A549 (cell line): ENCODE results near the gene GALNT4. TPM values are rescaled to one million over a fixed set of nuclear protein-coding genes. Genes with fewer than 3 reads are reported as not detected.

Source experiments
- ATAC-seq, 2 experiments: fragments of 200-7000 bp in 1 of 2; fragments of >200 bp in 1 of 2; cut with Nextera tagmentation in 1 of 2; cut with Tn5 transposase in 1 of 2; 3 replicates each; pipeline versions ENCODE4 v1.8.0 to v1.9.1; 2018 to 2020; ENCODE audit warnings: mild to moderate bottlenecking in 1 of 2, moderate library complexity in 1 of 2
- CTCF ChIA-PET: fragments of 300-600 bp; sonication (Branson Sonifier 250); formaldehyde crosslinking; extraction: SDS; loops from one replicate; lab custom pipeline; 2021; ENCODE audit warnings: antibody characterized with exemption, inconsistent platforms; lab: Yijun Ruan, JAX
- POLR2A ChIA-PET: fragments of 350-600 bp; formaldehyde crosslinking; extraction: SDS; loops from one replicate; lab custom pipeline; 2021; ENCODE audit warnings: antibody characterized with exemption, inconsistent platforms; lab: Yijun Ruan, JAX
- DNase-seq, 2 experiments: peaks; one replicate each; pipeline versions ENCODE4 v3.0.0 to v3.0.0-alpha.2; 2011 to 2016; ENCODE audit warnings: low read depth in 1 of 2, low spot score in 1 of 2
- FAIRE-seq: peaks from 2 replicates; lab custom pipeline; 2011; peaks lifted over from hg19 to GRCh38; lab: Jason Lieb, UNC
- H3K27ac ChIP-seq, 2 experiments: fragments of >200 bp; sonication (Bioruptor Twin); formaldehyde crosslinking; 3 replicates each; pipeline ENCODE4 v1.5.1; 2016 to 2017
- H3K4me1 ChIP-seq: fragments of >200 bp; sonication (Bioruptor Twin); formaldehyde crosslinking; 3 replicates; pipeline ENCODE4 v1.6.1; 2016
- H3K4me2 ChIP-seq: fragments of >200 bp; sonication (Bioruptor Twin); formaldehyde crosslinking; 3 replicates; pipeline ENCODE4 v1.6.1; 2016
- H3K4me3 ChIP-seq: fragments of >200 bp; sonication (Bioruptor Twin); formaldehyde crosslinking; 3 replicates; pipeline ENCODE4 v1.5.1; 2016
- H3K9me3 ChIP-seq: fragments of >200 bp; sonication (Bioruptor Twin); formaldehyde crosslinking; 3 replicates; pipeline ENCODE4 v1.6.1; 2016
- BCL3 ChIP-seq: fragments of >200 bp; sonication (Bioruptor Twin); formaldehyde crosslinking; IDR thresholded peaks from 3 replicates; pipeline ENCODE4 v1.6.1; 2016
- CBX2 ChIP-seq: fragments of 200-600 bp; sonication (generic); IDR thresholded peaks from 2 replicates; pipeline ENCODE4 v1.6.1; 2016; ENCODE audit warnings: low read depth, mild to moderate bottlenecking, borderline replicate concordance
- E2F6 ChIP-seq: IDR thresholded peaks from 2 replicates; pipeline ENCODE4 v1.6.1; 2012; ENCODE audit warnings: low read depth, borderline replicate concordance
- EHF ChIP-seq: fragments of 250-450 bp; sonication (Bioruptor Pico); IDR thresholded peaks from 2 replicates; pipeline ENCODE4 v1.5.0; 2020; ENCODE audit warnings: mild to moderate bottlenecking
- EHMT2 ChIP-seq: fragments of 200-600 bp; sonication (generic); IDR thresholded peaks from 2 replicates; pipeline ENCODE4 v1.6.1; 2016; ENCODE audit warnings: antibody characterized with exemption, low read depth, mild to moderate bottlenecking, moderate library complexity
- ELK1 ChIP-seq: fragments of 150-350 bp; IDR thresholded peaks from 2 replicates; pipeline ENCODE4 v1.6.1; 2014; ENCODE audit warnings: low read depth, mild to moderate bottlenecking, low read length
- FOXS1 ChIP-seq: fragments of 250-450 bp; sonication (Bioruptor Pico); IDR thresholded peaks from 2 replicates; pipeline ENCODE4 v1.5.0; 2020; ENCODE audit warnings: mild to moderate bottlenecking, moderate library complexity
- HDAC2 ChIP-seq: fragments of 200-600 bp; sonication (generic); IDR thresholded peaks from 2 replicates; pipeline ENCODE4 v1.6.1; 2016
- HOXA7 ChIP-seq: fragments of 250-450 bp; sonication (Bioruptor Pico); IDR thresholded peaks from 2 replicates; pipeline ENCODE4 v1.5.0; 2020; ENCODE audit warnings: mild to moderate bottlenecking, moderate library complexity
- JUNB ChIP-seq: fragments of >200 bp; sonication (Bioruptor Twin); formaldehyde crosslinking; IDR thresholded peaks from 2 replicates; pipeline ENCODE4 v1.6.1; 2016
- KDM5A ChIP-seq: fragments of 200-600 bp; sonication (generic); IDR thresholded peaks from 2 replicates; pipeline ENCODE4 v1.6.1; 2016; ENCODE audit warnings: antibody characterized with exemption, mild to moderate bottlenecking
- POLR2AphosphoS2 ChIP-seq: conservative IDR thresholded peaks from 2 replicates; pipeline ENCODE4 v1.6.1; 2012; ENCODE audit warnings: low read length, improper control_type of control experiment, inconsistent platforms
- RCOR1 ChIP-seq: fragments of 150-350 bp; IDR thresholded peaks from 2 replicates; pipeline ENCODE4 v1.6.1; 2014; ENCODE audit warnings: antibody characterized with exemption, low read length, low read depth
- REST ChIP-seq: fragments of 200-600 bp; sonication (generic); IDR thresholded peaks from 2 replicates; pipeline ENCODE4 v1.6.1; 2016; ENCODE audit warnings: antibody characterized with exemption, mild to moderate bottlenecking, moderate library complexity
- RFX5 ChIP-seq: fragments of 450-650 bp; IDR thresholded peaks from 2 replicates; pipeline ENCODE4 v1.7.1; 2014; ENCODE audit warnings: antibody characterized with exemption, mild to moderate bottlenecking, moderate library complexity
- RNF2 ChIP-seq: fragments of 200-600 bp; sonication (generic); IDR thresholded peaks from 2 replicates; pipeline ENCODE4 v1.6.1; 2016; ENCODE audit warnings: low read depth, mild to moderate bottlenecking, antibody characterized with exemption, moderate library complexity, borderline replicate concordance
- SMC3 ChIP-seq: fragments of >200 bp; sonication (Bioruptor Twin); formaldehyde crosslinking; IDR thresholded peaks from 3 replicates; pipeline ENCODE4 v1.6.1; 2018; ENCODE audit warnings: inconsistent platforms
- SREBF2 ChIP-seq: fragments of 450-650 bp; IDR thresholded peaks from 2 replicates; pipeline ENCODE4 v1.6.1; 2014; ENCODE audit warnings: mild to moderate bottlenecking, moderate library complexity
- WGBS: methylation state at CpG from one replicate; pipeline ENCODE4 v1.1.6; 2017; ENCODE audit errors: missing lambda C conversion rate; 5-methylcytosine and 5-hydroxymethylcytosine counted together
- polyA plus RNA-seq, 4 experiments: library from polyadenylated mRNA; depleted of rRNA in 3 of 4; stranded (reverse); fragments of >200 nt; fragmentation: RNase III in 1 of 4; extraction: RNeasy Plus Mini Kit Qiagen cat#74134 plus additional on column Dnase treatment in 1 of 4; gene quantifications; 2 replicates in 3 of 4; 3 replicates in 1 of 4; pipeline ENCODE4 v1.2.3, GENCODE V29; 2011 to 2017
- TF ChIP-seq, protein P1 (sequence below): fragments of >200 bp; sonication (Bioruptor Twin); formaldehyde crosslinking; IDR thresholded peaks from 3 replicates; pipeline ENCODE4 v1.5.1; 2016
- TF ChIP-seq, protein P2 (sequence below): fragments of >200 bp; sonication (Bioruptor Twin); formaldehyde crosslinking; IDR thresholded peaks from 2 replicates; pipeline ENCODE4 v1.6.1; 2016
- TF ChIP-seq, protein P3 (sequence below): fragments of 250-450 bp; sonication (Bioruptor Pico); IDR thresholded peaks from 2 replicates; pipeline ENCODE4 v1.5.0; 2020; ENCODE audit warnings: low read depth, mild to moderate bottlenecking, moderate library complexity

Gene GALNT4
- polyA plus RNA-seq, 2 of the 4 experiments (the other 2 are of a cell fraction): 5.9 to 14.3 TPM

GRCh38 chr12:89539426-89540223, 15.0 kb upstream of the GALNT4 start:
- CTCF ChIA-PET: interaction anchor here (0.6 to 1.5 kb wide), 8 partner anchors 10 to 1329 kb away, joined by 3 to 5 read pairs (median 3); partner anchors contain the start of gene GALNT4
- POLR2A ChIA-PET: no interaction called here
- TF ChIP-seq EHF (CRISPR knock-in tag): no peak
- TF ChIP-seq HDAC2: no peak
- no peak for TF ChIP-seq SREBF2
- TF ChIP-seq KDM5A: no peak
- TF ChIP-seq EHMT2: no peak
- TF ChIP-seq ELK1: no peak

DNA sequence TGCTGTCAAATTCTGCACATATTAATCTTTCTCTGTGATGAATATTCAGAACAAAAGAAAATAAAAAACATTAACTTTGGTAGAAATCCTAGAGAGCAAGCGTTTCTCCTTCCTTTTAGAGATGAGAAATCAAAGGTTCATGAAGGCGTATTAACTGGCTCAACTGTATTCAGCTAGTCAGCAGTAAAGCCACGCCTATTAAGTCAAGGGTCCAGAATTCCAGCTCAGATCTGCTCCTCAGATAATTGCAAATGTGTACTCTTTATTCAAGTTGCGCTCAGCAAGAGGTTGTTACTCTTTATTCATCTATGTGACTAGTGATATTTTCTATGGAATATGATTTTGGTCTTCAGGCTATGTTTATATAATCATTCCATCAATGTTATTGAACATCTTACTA, 14.3 kb upstream of the GALNT4 start:
- ATAC-seq: no peak
- H3K4me3 ChIP-seq: no peak overlapping the region
- ChIA-PET CTCF (interaction anchor here (0.8 to 1.5 kb wide), 6 partner anchors 10 to 1315 kb away, joined by 3 to 5 read pairs (median 3); partner anchors contain the start of gene GALNT4), POLR2A (no interaction called here)
- H3K4me1 ChIP-seq: peaks cover 10% of the 10 kb centered on the region
- WGBS: 73% methylated on average over 4 of the region's 4 CpGs
- no peaks in the 10 kb centered on the region for H3K9me3 ChIP-seq
- no peak overlapping the region for H3K4me2 ChIP-seq
- no peak for DNase-seq
- H3K27ac ChIP-seq: no peak overlapping the region
- TF ChIP-seq SMC3 (no peak), JUNB (no peak), RFX5 (no peak), FOXS1 (CRISPR knock-in tag) (no peak), E2F6 (no peak), RNF2 (no peak), HDAC2 (no peak), CBX2 (no peak), BCL3 (no peak), HOXA7 (no peak), RCOR1 (no peak), REST (no peak), POLR2AphosphoS2 (no peak)
- TF ChIP-seq, protein P1, sequence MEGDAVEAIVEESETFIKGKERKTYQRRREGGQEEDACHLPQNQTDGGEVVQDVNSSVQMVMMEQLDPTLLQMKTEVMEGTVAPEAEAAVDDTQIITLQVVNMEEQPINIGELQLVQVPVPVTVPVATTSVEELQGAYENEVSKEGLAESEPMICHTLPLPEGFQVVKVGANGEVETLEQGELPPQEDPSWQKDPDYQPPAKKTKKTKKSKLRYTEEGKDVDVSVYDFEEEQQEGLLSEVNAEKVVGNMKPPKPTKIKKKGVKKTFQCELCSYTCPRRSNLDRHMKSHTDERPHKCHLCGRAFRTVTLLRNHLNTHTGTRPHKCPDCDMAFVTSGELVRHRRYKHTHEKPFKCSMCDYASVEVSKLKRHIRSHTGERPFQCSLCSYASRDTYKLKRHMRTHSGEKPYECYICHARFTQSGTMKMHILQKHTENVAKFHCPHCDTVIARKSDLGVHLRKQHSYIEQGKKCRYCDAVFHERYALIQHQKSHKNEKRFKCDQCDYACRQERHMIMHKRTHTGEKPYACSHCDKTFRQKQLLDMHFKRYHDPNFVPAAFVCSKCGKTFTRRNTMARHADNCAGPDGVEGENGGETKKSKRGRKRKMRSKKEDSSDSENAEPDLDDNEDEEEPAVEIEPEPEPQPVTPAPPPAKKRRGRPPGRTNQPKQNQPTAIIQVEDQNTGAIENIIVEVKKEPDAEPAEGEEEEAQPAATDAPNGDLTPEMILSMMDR: no peak
- TF ChIP-seq, protein P2, sequence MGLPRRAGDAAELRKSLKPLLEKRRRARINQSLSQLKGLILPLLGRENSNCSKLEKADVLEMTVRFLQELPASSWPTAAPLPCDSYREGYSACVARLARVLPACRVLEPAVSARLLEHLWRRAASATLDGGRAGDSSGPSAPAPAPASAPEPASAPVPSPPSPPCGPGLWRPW: no peak
- TF ChIP-seq, protein P3, sequence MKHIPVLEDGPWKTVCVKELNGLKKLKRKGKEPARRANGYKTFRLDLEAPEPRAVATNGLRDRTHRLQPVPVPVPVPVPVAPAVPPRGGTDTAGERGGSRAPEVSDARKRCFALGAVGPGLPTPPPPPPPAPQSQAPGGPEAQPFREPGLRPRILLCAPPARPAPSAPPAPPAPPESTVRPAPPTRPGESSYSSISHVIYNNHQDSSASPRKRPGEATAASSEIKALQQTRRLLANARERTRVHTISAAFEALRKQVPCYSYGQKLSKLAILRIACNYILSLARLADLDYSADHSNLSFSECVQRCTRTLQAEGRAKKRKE (CRISPR knock-in tag): no peak
- no peak for FAIRE-seq

More at GRCh38 chr12:89539426-89540223, 15.0 kb upstream of the GALNT4 start:
- 85% methylated on average over 5 of the region's 5 CpGs for WGBS
- no peaks in the 10 kb centered on the region for H3K9me3 ChIP-seq
- no peak overlapping the region for H3K27ac ChIP-seq
- ATAC-seq (no peak), FAIRE-seq (no peak), DNase-seq (no peak)
- H3K4me1 ChIP-seq: peaks cover 18% of the 10 kb centered on the region
- H3K4me2 ChIP-seq: no peak overlapping the region
- H3K4me3 ChIP-seq: no peak overlapping the region
